H1 (cell line): ENCODE measurements around the gene DOCK8. TPM values are rescaled to one million over a fixed set of nuclear protein-coding genes. Genes with fewer than 3 reads are reported as not detected.

Experiments
- BRCA1 ChIP-seq: IDR thresholded peaks from 2 replicates; pipeline ENCODE4 v1.6.1; 2012; ENCODE audit warnings: low read depth, low read length, improper control_type of control experiment
- CTBP2 ChIP-seq: IDR thresholded peaks from 2 replicates; pipeline ENCODE4 v1.7.0; 2011; ENCODE audit warnings: borderline replicate concordance, mild to moderate bottlenecking, moderate library complexity, mixed read lengths, low read length; ENCODE audit not compliant: insufficient read depth, insufficient read length
- EP300 ChIP-seq, 2 experiments: IDR thresholded peaks; 1 replicate in 1 of 2; 2 replicates in 1 of 2; pipeline ENCODE4 v1.6.1; 2011 to 2012; ENCODE audit warnings: low read depth in 2 of 2, low read length in 2 of 2, mild to moderate bottlenecking in 2 of 2, borderline replicate concordance in 1 of 2, inconsistent platforms in 1 of 2, moderate library complexity in 1 of 2
- MAX ChIP-seq: IDR thresholded peaks from 2 replicates; pipeline ENCODE4 v1.6.1; 2012; ENCODE audit warnings: inconsistent platforms
- POLR2A ChIP-seq, 2 experiments: IDR thresholded peaks; 1 replicate in 1 of 2; 2 replicates in 1 of 2; pipeline ENCODE4 v1.6.1; 2011; ENCODE audit warnings: low read depth in 2 of 2, low read length in 2 of 2, mild to moderate bottlenecking in 2 of 2; ENCODE audit errors: control extremely low read depth in 1 of 2
- POLR2AphosphoS5 ChIP-seq: IDR thresholded peaks from 2 replicates; pipeline ENCODE4 v1.6.1; 2011; ENCODE audit warnings: low read depth, low read length
- SAP30 ChIP-seq: fragments of 300-600 bp; sonication (generic); IDR thresholded peaks from 2 replicates; pipeline ENCODE4 v1.7.1; 2012; ENCODE audit warnings: low read length, moderate library complexity, mild to moderate bottlenecking, inconsistent platforms; ENCODE audit not compliant: insufficient read depth, insufficient replicate concordance
- SIRT6 ChIP-seq: IDR thresholded peaks from one replicate; pipeline ENCODE4 v1.7.1; 2012; ENCODE audit warnings: low read length, inconsistent platforms
- SP2 ChIP-seq: IDR thresholded peaks from 2 replicates; pipeline ENCODE4 v1.6.1; 2012; ENCODE audit warnings: mild to moderate bottlenecking, low read length, inconsistent platforms
- TBP ChIP-seq: IDR thresholded peaks from 2 replicates; pipeline ENCODE4 v1.6.1; 2011; ENCODE audit warnings: low read depth, low read length, improper control_type of control experiment
- TCF12 ChIP-seq: IDR thresholded peaks from 2 replicates; pipeline ENCODE4 v1.6.1; 2011; ENCODE audit warnings: low read depth, mild to moderate bottlenecking, low read length
- YY1 ChIP-seq: IDR thresholded peaks from 2 replicates; pipeline ENCODE4 v1.6.1; 2011; ENCODE audit warnings: low read depth, mild to moderate bottlenecking, low read length
- polyA plus RNA-seq, 7 experiments: library from polyadenylated mRNA; depleted of rRNA in 3 of 7; stranded (reverse) in 5 of 7; unstranded in 2 of 7; fragments of >200 nt in 5 of 7; fragments of 200-250 nt in 2 of 7; gene quantifications; 1 replicate in 5 of 7; 2 replicates in 1 of 7; 4 replicates in 1 of 7; pipeline versions ENCODE4 v1.2.1 to v1.2.3, GENCODE V29; 2011 to 2013; ENCODE audit warnings: missing spikeins in 2 of 7, mixed read lengths in 2 of 7
- total RNA-seq: library from RNA; stranded (reverse); fragmentation: NEBNext Ultra II Directional; extraction: Animal tissue kit (Norgen Biotek cat#: 25700); gene quantifications from 2 replicates; pipeline ENCODE4 v1.2.1, GENCODE V29; 2021

DOCK8 gene
- total and polyA plus RNA-seq, 2 of the 8 experiments (the other 6 are each of a cell fraction or from before 2014, with no cell fraction given) = 0.57 to 2.0 TPM

GRCh38 chr9:394347-395052 is 179.8 kb downstream of the DOCK8 start (continued):
- TF ChIP-seq TBP (no peak), BRCA1 (no peak), CTBP2 (no peak), POLR2AphosphoS5 (no peak), YY1 (no peak), EP300 (IDR thresholded peaks at IDR 0.05; ENCODE audit: borderline replicate concordance in 1 of 2, low read depth in 2 of 2, low read length in 2 of 2) (no peak), MAX (no peak), SIRT6 (no peak), SP2 (no peak), TCF12 (no peak), SAP30 (no peak), POLR2A (IDR thresholded peaks at IDR 0.05; ENCODE audit: control extremely low read depth in 1 of 2, low read depth in 2 of 2, low read length in 2 of 2) (no peak)
